Endothelial cell of umbilical vein (primary cell): ENCODE measurements around the gene RBM6. TPM values are rescaled to one million over a fixed set of nuclear protein-coding genes. Genes with fewer than 3 reads are reported as not detected.

Experiments used
- BruUV-seq: library from RNA; stranded (reverse); fragments of 400-500 nt; replicated peaks from 2 replicates; lab custom pipeline; 2021; lab: Mats Ljungman, UMichigan
- CTCF ChIA-PET: fragments of 300-600, 350-600 bp; sonication (Branson Sonifier 250); formaldehyde crosslinking; loops from one replicate; lab custom pipeline; 2021; ENCODE audit warnings: antibody characterized with exemption, inconsistent platforms; lab: Charles Lee
- POLR2A ChIA-PET: fragments of 300-600, 350-600 bp; sonication (Branson Sonifier 250); formaldehyde crosslinking; loops from one replicate; lab custom pipeline; 2021; ENCODE audit warnings: antibody characterized with exemption, inconsistent platforms; lab: Charles Lee
- DNase-seq: peaks from one replicate; pipeline ENCODE4 v3.0.0-alpha.2; 2011; ENCODE audit warnings: low read depth, low spot score
- FAIRE-seq: peaks from 2 replicates; lab custom pipeline; 2011; peaks lifted over from hg19 to GRCh38; lab: Jason Lieb, UNC
- H2AFZ ChIP-seq: 2 replicates; pipeline ENCODE4 v1.6.0; 2012; ENCODE audit warnings: low read depth, low read length, control low read depth, inconsistent platforms
- H3K27ac ChIP-seq: 2 replicates; pipeline ENCODE4 v1.5.1; 2011; ENCODE audit warnings: low read depth, mild to moderate bottlenecking, control low read depth, low read length, moderate library complexity; ENCODE audit not compliant: insufficient read depth
- H3K27me3 ChIP-seq, 2 experiments: 2 replicates each; pipeline versions ENCODE4 v1.6.0 to v1.6.1; 2011; ENCODE audit warnings: low read length in 2 of 2, mixed read lengths in 1 of 2; ENCODE audit not compliant: control insufficient read depth in 2 of 2, insufficient read depth in 2 of 2
- H3K36me3 ChIP-seq, 2 experiments: 2 replicates in 1 of 2; 3 replicates in 1 of 2; pipeline ENCODE4 v1.5.1; 2011; ENCODE audit warnings: low read length in 2 of 2, mild to moderate bottlenecking in 1 of 2, moderate library complexity in 1 of 2; ENCODE audit not compliant: control insufficient read depth in 2 of 2, insufficient read depth in 2 of 2; ENCODE audit errors: extremely low read depth in 1 of 2
- H3K4me1 ChIP-seq: 3 replicates; pipeline ENCODE4 v1.5.1; 2011; ENCODE audit warnings: mild to moderate bottlenecking, low read length; ENCODE audit not compliant: control insufficient read depth, insufficient read depth; ENCODE audit errors: extremely low read depth
- H3K4me2 ChIP-seq: 2 replicates; pipeline ENCODE4 v1.6.1; 2011; ENCODE audit warnings: low read length, control low read depth, mixed read lengths; ENCODE audit not compliant: insufficient read depth
- H3K4me3 ChIP-seq, 3 experiments: fragments of 200-600 bp in 1 of 3; sonication (generic), shearing (Covaris generic) in 1 of 3; replicated peaks in 1 of 3; 2 replicates each; pipeline ENCODE4 v1.5.1; 2011 to 2016; ENCODE audit warnings: control low read depth in 3 of 3, low read length in 3 of 3, mild to moderate bottlenecking in 2 of 3, inconsistent platforms in 1 of 3, low read depth in 1 of 3, moderate library complexity in 1 of 3; ENCODE audit not compliant: insufficient read depth in 1 of 3
- H3K79me2 ChIP-seq: 2 replicates; pipeline ENCODE4 v1.6.0; 2012; ENCODE audit warnings: low read length, inconsistent platforms; ENCODE audit not compliant: control insufficient read depth, insufficient read depth
- H3K9ac ChIP-seq: replicated peaks from 2 replicates; pipeline ENCODE3; 2011; ENCODE audit warnings: low read length, control low read depth; ENCODE audit not compliant: insufficient read depth; ENCODE audit errors: extremely low read depth
- H3K9me1 ChIP-seq: replicated peaks from 3 replicates; pipeline ENCODE4 v1.6.0; 2011; ENCODE audit warnings: mild to moderate bottlenecking, low read length; ENCODE audit not compliant: control insufficient read depth, insufficient read depth; ENCODE audit errors: extremely low read depth
- H3K9me3 ChIP-seq: replicated peaks from 2 replicates; pipeline ENCODE4 v1.5.1; 2012; ENCODE audit warnings: low read length, inconsistent platforms; ENCODE audit not compliant: control insufficient read depth, insufficient read depth
- H4K20me1 ChIP-seq: replicated peaks from 2 replicates; pipeline ENCODE3; 2011; ENCODE audit warnings: mild to moderate bottlenecking, low read length; ENCODE audit not compliant: control insufficient read depth, insufficient read depth; ENCODE audit errors: extremely low read depth
- EZH2 ChIP-seq: IDR thresholded peaks from 2 replicates; pipeline ENCODE4 v1.6.1; 2012; ENCODE audit warnings: borderline replicate concordance, low read depth, mild to moderate bottlenecking, moderate library complexity, low read length, inconsistent platforms; ENCODE audit not compliant: severe bottlenecking
- FOS ChIP-seq: IDR thresholded peaks from 2 replicates; pipeline ENCODE4 v1.6.1; 2011; ENCODE audit warnings: mild to moderate bottlenecking, low read length, moderate library complexity, borderline replicate concordance; ENCODE audit not compliant: insufficient read depth
- GATA2 ChIP-seq: IDR thresholded peaks from 2 replicates; pipeline ENCODE4 v1.7.0; 2011; ENCODE audit warnings: low read depth, mild to moderate bottlenecking, moderate library complexity, mixed read lengths, low read length; ENCODE audit not compliant: insufficient read length, insufficient read depth
- JUN ChIP-seq: IDR thresholded peaks from 2 replicates; pipeline ENCODE4 v1.6.1; 2011; ENCODE audit warnings: borderline replicate concordance, low read depth; ENCODE audit not compliant: insufficient read length, insufficient read depth
- MYC ChIP-seq: IDR thresholded peaks from one replicate; pipeline ENCODE4 v1.6.1; 2011; ENCODE audit warnings: mild to moderate bottlenecking, low read depth, low read length
- POLR2A ChIP-seq: IDR thresholded peaks from 2 replicates; pipeline ENCODE4 v1.6.1; 2012; ENCODE audit warnings: low read depth, mild to moderate bottlenecking, control low read depth, low read length
- POLR2AphosphoS5 ChIP-seq: IDR thresholded peaks from 2 replicates; pipeline ENCODE4 v1.6.1; 2012; ENCODE audit warnings: low read depth, mild to moderate bottlenecking, control low read depth, low read length, moderate library complexity; ENCODE audit not compliant: insufficient read depth
- dilution Hi-C: fragments of 300-500 bp; cut with MboI; formaldehyde crosslinking; loops from one replicate; pipeline ENCODE4 v1.15.0; 2019; ENCODE audit warnings: low sequenced_read_pairs; ENCODE audit not compliant: extremely low pct_ligation_motif_present
- intact Hi-C: fragments of 100-400 bp; cut with micrococcal nuclease; formaldehyde crosslinking; loops from one replicate; pipeline ENCODE4 v1.10.0; 2022
- polyA plus RNA-seq, 4 experiments: library from polyadenylated mRNA; depleted of rRNA in 3 of 4; stranded (reverse) in 3 of 4; unstranded in 1 of 4; fragments of >200 nt; gene quantifications; 2 replicates each; pipeline versions ENCODE4 v1.2.1 to v1.2.3, GENCODE V29; 2011 to 2012; ENCODE audit warnings: missing spikeins in 1 of 4
- total RNA-seq: library from RNA; stranded (reverse); gene quantifications from 2 replicates; pipeline ENCODE4 v1.2.3, GENCODE V29; 2021
- TF ChIP-seq, protein P1 (sequence below), 2 donors: IDR thresholded peaks; 1 replicate in 1 of 2; 2 replicates in 1 of 2; pipeline ENCODE4 v1.5.1; 2011; ENCODE audit warnings: low read length in 2 of 2, mild to moderate bottlenecking in 2 of 2, moderate library complexity in 2 of 2, control low read depth in 1 of 2, inconsistent platforms in 1 of 2, low read depth in 1 of 2; ENCODE audit not compliant: insufficient read depth in 1 of 2; ENCODE audit errors: extremely low read depth in 1 of 2
- TF ChIP-seq, protein P2 (sequence below): IDR thresholded peaks from 2 replicates; pipeline ENCODE4 v1.6.1; 2011; ENCODE audit not compliant: insufficient read depth, insufficient read length

Gene RBM6
- total and polyA plus RNA-seq, 2 donors (not counting 3 experiments of a cell fraction or from before 2014, with no cell fraction given) = 30.4 to 94.5 TPM

DNA sequence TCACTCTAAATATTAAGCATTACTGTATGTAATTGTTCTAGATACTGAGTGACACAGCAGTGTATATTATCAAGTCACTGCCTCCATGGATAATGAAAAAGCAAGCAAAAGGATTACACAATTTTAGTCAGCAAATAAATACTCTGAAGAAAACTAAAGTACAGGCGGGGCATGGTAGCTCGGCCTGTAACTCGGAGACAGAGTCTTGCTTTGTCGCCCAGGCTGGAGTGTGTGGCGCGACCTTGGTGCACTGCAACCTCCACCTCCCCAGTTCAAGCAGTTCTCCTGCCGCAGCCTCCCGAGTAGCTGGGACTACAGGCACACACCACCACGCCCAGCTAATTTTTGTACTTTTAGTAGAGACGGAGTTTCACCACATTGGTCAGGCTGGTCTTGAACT is 32.7 kb downstream of the RBM6 start:
- H3K9me1 ChIP-seq = no peaks in the 10 kb centered on the region
- no peaks in the 10 kb centered on the region for H3K4me1 ChIP-seq
- no peaks in the 10 kb centered on the region for H3K9me3 ChIP-seq
- dilution Hi-C loops (no loop called here), intact Hi-C loops (no loop called here)
- no peak overlapping the region for H2AFZ ChIP-seq
- no peaks in the 10 kb centered on the region for H3K27me3 ChIP-seq
- peaks cover 2% of the 10 kb centered on the region for H4K20me1 ChIP-seq
- no TSS peak for BruUV-seq
- no peak overlapping the region for H3K9ac ChIP-seq
- TF ChIP-seq JUN (no peak), GATA2 (no peak), MYC (no peak), EZH2 (no peak), FOS (no peak), POLR2A (no peak), POLR2AphosphoS5 (no peak)
- TF ChIP-seq, protein P1, sequence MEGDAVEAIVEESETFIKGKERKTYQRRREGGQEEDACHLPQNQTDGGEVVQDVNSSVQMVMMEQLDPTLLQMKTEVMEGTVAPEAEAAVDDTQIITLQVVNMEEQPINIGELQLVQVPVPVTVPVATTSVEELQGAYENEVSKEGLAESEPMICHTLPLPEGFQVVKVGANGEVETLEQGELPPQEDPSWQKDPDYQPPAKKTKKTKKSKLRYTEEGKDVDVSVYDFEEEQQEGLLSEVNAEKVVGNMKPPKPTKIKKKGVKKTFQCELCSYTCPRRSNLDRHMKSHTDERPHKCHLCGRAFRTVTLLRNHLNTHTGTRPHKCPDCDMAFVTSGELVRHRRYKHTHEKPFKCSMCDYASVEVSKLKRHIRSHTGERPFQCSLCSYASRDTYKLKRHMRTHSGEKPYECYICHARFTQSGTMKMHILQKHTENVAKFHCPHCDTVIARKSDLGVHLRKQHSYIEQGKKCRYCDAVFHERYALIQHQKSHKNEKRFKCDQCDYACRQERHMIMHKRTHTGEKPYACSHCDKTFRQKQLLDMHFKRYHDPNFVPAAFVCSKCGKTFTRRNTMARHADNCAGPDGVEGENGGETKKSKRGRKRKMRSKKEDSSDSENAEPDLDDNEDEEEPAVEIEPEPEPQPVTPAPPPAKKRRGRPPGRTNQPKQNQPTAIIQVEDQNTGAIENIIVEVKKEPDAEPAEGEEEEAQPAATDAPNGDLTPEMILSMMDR (IDR thresholded peaks at IDR 0.05; ENCODE audit: extremely low read depth in 1 of 2, insufficient read depth in 1 of 2, low read depth in 1 of 2, low read length in 2 of 2) = no peak
- TF ChIP-seq, protein P2, sequence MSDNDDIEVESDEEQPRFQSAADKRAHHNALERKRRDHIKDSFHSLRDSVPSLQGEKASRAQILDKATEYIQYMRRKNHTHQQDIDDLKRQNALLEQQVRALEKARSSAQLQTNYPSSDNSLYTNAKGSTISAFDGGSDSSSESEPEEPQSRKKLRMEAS = no peak
- FAIRE-seq (no peak), DNase-seq (no peak)
- H3K4me2 ChIP-seq = no peak overlapping the region
- CTCF ChIA-PET = no interaction called here
- peaks cover 6% of the 10 kb centered on the region for H3K79me2 ChIP-seq
- POLR2A ChIA-PET = no interaction called here
- no peak overlapping the region for H3K4me3 ChIP-seq
- no peak overlapping the region for H3K27ac ChIP-seq
- peaks cover 2 to 15% of the 10 kb centered on the region in 2 experiments for H3K36me3 ChIP-seq
